HepG2 (cell line): ENCODE measurements around the gene SHC1. TPM values are rescaled to one million over a fixed set of nuclear protein-coding genes. Genes with fewer than 3 reads are reported as not detected.

Experiments used
- ARNT2 ChIP-seq: sonication (generic); formaldehyde crosslinking; IDR thresholded peaks from 2 replicates; pipeline ENCODE4 v1.8.0; 2022; ENCODE audit warnings: mild to moderate bottlenecking, low read depth, missing genetic modification reagents, moderate library complexity
- CBX2 ChIP-seq, 2 experiments: fragments of 200-600 bp in 1 of 2; sonication (generic); formaldehyde crosslinking in 1 of 2; IDR thresholded peaks; 2 replicates each; pipeline versions ENCODE4 v1.7.0 to v1.8.1; 2018 to 2022; ENCODE audit warnings: low read depth in 2 of 2, low read length in 1 of 2, mild to moderate bottlenecking in 1 of 2, missing genetic modification reagents in 1 of 2
- MAFF ChIP-seq: IDR thresholded peaks from 2 replicates; pipeline ENCODE4 v1.6.1; 2011; ENCODE audit warnings: low read depth, low read length, improper control_type of control experiment
- MAFK ChIP-seq, 2 experiments: IDR thresholded peaks in 1 of 2; conservative IDR thresholded peaks in 1 of 2; 2 replicates each; pipeline ENCODE4 v1.6.1; 2011; ENCODE audit warnings: improper control_type of control experiment in 2 of 2, low read length in 2 of 2
- NPAS2 ChIP-seq: sonication (generic); formaldehyde crosslinking; IDR thresholded peaks from 2 replicates; pipeline ENCODE4 v1.8.0; 2022; ENCODE audit warnings: mild to moderate bottlenecking, missing genetic modification reagents, borderline replicate concordance
- PHF21A ChIP-seq: sonication (generic); formaldehyde crosslinking; IDR thresholded peaks from 2 replicates; pipeline ENCODE4 v1.5.0; 2020; ENCODE audit warnings: mild to moderate bottlenecking, missing genetic modification reagents
- SP2 ChIP-seq: sonication (generic); formaldehyde crosslinking; IDR thresholded peaks from 2 replicates; pipeline ENCODE4 v1.5.1; 2020; ENCODE audit warnings: mild to moderate bottlenecking, missing genetic modification reagents
- TEAD2 ChIP-seq: sonication (generic); formaldehyde crosslinking; IDR thresholded peaks from 2 replicates; pipeline ENCODE4 v1.9.0; 2021; ENCODE audit warnings: missing genetic modification reagents
- ZBTB7A ChIP-seq: sonication (generic); formaldehyde crosslinking; IDR thresholded peaks from 2 replicates; pipeline ENCODE4 v1.8.0; 2022; ENCODE audit warnings: mild to moderate bottlenecking, missing genetic modification reagents
- ZMYM2 ChIP-seq: sonication (generic); formaldehyde crosslinking; IDR thresholded peaks from 2 replicates; pipeline ENCODE4 v1.8.0; 2022; ENCODE audit warnings: mild to moderate bottlenecking, missing genetic modification reagents
- ZNF251 ChIP-seq: sonication (generic); formaldehyde crosslinking; IDR thresholded peaks from 2 replicates; pipeline ENCODE4 v1.9.0; 2021; ENCODE audit warnings: mild to moderate bottlenecking, missing genetic modification reagents
- ZNF260 ChIP-seq: sonication (generic); formaldehyde crosslinking; IDR thresholded peaks from 2 replicates; pipeline ENCODE4 v1.4.0; 2020; ENCODE audit warnings: missing genetic modification reagents, low read depth, mild to moderate bottlenecking, borderline replicate concordance
- ZNF337 ChIP-seq: sonication (generic); formaldehyde crosslinking; IDR thresholded peaks from 2 replicates; pipeline ENCODE4 v1.5.1; 2020; ENCODE audit warnings: missing genetic modification reagents, low read depth, mild to moderate bottlenecking, borderline replicate concordance
- ZNF564 ChIP-seq: sonication (generic); formaldehyde crosslinking; IDR thresholded peaks from 2 replicates; pipeline ENCODE4 v1.8.1; 2023; ENCODE audit warnings: mild to moderate bottlenecking, missing genetic modification reagents
- ZNF672 ChIP-seq: sonication (generic); formaldehyde crosslinking; IDR thresholded peaks from 2 replicates; pipeline ENCODE4 v1.8.1; 2022; ENCODE audit warnings: missing genetic modification reagents
- ZNF879 ChIP-seq: sonication (generic); formaldehyde crosslinking; IDR thresholded peaks from 2 replicates; pipeline ENCODE4 v1.8.1; 2023; ENCODE audit warnings: missing genetic modification reagents
- polyA plus RNA-seq, 8 experiments: library from polyadenylated mRNA; depleted of rRNA in 3 of 8; stranded (reverse) in 7 of 8; unstranded in 1 of 8; fragments of >200 nt; fragmentation: Illumina TruSeq in 4 of 8; extraction: Trizol in 4 of 8; gene quantifications; 2 replicates each; pipeline versions ENCODE4 v1.2.1 to v1.2.3, GENCODE V29; 2011 to 2016; ENCODE audit warnings: low read depth in 4 of 8, missing spikeins in 1 of 8, mixed read lengths in 1 of 8; ENCODE audit not compliant: insufficient read depth in 1 of 8
- total RNA-seq, 5 experiments: library from RNA; depleted of rRNA; stranded (reverse); fragments of >200 nt; fragmentation: Illumina TruSeq; extraction: Trizol; gene quantifications; 2 replicates each; pipeline ENCODE4 v1.2.3, GENCODE V29; 2016; ENCODE audit warnings: low read depth in 1 of 5
- TF ChIP-seq, protein P1 (sequence below): sonication (generic); formaldehyde crosslinking; IDR thresholded peaks from 2 replicates; pipeline ENCODE4 v1.8.0; 2022; ENCODE audit warnings: missing genetic modification reagents, mild to moderate bottlenecking, inconsistent platforms, borderline replicate concordance
- TF ChIP-seq, protein P2 (sequence below): sonication (generic); formaldehyde crosslinking; IDR thresholded peaks from 2 replicates; pipeline ENCODE4 v1.9.0; 2022; ENCODE audit warnings: low read depth, missing genetic modification reagents
- TF ChIP-seq, protein P3 (sequence below): IDR thresholded peaks from 2 replicates; pipeline ENCODE4 v1.6.1; 2016; ENCODE audit warnings: low read depth, borderline replicate concordance
- TF ChIP-seq, protein P4 (sequence below): IDR thresholded peaks from 2 replicates; pipeline ENCODE4 v1.6.1; 2016
- TF ChIP-seq, protein P5 (sequence below): sonication (generic); formaldehyde crosslinking; IDR thresholded peaks from 2 replicates; pipeline ENCODE4 v1.4.0; 2020; ENCODE audit warnings: missing genetic modification reagents, borderline replicate concordance
- TF ChIP-seq, protein P6 (sequence below): sonication (generic); formaldehyde crosslinking; IDR thresholded peaks from 2 replicates; pipeline ENCODE4 v1.8.1; 2023; ENCODE audit warnings: mild to moderate bottlenecking, moderate library complexity, missing genetic modification reagents

Gene SHC1
- total and polyA plus RNA-seq, 2 of the 13 experiments (the other 11 are each of a cell fraction or from before 2014, with no cell fraction given): 52.0 to 137 TPM

DNA sequence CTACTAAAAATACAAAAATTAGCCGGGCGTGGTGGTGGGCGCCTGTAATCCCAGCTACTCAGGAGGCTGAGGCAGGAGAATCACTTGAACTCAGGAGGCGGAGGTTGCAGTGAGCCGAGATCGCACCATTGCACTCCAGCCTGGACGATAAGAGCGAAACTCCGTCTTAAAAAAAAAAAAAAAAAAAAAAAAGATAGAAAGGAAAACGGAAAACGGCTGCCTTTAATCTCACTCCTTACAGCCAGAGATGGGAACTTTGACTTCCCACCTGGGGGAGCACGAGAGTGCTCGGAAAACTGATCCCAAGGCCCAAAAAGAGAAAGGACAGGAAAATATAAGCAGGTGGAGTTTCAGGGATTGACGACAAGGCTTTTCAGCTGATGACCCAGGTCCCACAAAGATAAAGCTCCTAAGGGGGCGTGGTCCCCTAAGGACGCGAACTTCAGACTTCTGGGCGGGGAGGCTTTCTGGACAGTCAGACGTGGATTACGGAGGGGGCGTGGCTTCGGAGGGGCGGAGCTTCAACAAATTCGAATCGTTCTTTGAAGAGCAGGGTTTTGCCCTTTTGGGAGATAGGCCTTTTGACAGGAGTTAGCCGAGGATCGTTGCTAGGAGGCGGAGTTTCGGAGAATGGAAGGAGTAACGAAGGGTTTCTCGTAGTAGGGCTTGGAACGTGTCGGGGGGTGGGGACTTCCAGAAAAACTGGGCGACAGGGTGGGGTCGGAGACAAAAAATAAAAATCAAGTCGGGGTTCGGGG lies 3.0 kb upstream of the SHC1 start (continued):
- no peak for TF ChIP-seq CBX2 (IDR thresholded peaks at IDR 0.05; ENCODE audit: low read depth, low read length)
- TF ChIP-seq CBX2 (CRISPR knock-in tag; IDR thresholded peaks at IDR 0.05; ENCODE audit: low read depth): no peak
- TF ChIP-seq ARNT2 (CRISPR knock-in tag): no peak
- no peak for TF ChIP-seq TEAD2 (CRISPR knock-in tag)
- no peak for TF ChIP-seq NPAS2
- TF ChIP-seq, protein P1, sequence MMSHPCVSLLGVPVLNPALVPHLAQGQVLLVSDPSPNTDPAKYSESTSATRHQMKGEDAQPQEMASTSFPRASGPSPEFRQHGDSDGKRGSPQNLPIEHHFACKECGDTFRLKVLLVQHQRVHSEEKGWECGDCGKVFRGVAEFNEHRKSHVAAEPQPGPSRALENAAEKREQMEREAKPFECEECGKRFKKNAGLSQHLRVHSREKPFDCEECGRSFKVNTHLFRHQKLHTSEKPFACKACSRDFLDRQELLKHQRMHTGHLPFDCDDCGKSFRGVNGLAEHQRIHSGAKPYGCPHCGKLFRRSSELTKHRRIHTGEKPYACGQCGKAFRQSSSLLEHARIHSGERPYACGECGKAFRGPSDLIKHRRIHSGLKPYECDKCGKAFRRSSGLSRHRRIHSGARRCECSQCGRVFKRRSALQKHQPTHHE (CRISPR knock-in tag): no peak
- TF ChIP-seq, protein P2, sequence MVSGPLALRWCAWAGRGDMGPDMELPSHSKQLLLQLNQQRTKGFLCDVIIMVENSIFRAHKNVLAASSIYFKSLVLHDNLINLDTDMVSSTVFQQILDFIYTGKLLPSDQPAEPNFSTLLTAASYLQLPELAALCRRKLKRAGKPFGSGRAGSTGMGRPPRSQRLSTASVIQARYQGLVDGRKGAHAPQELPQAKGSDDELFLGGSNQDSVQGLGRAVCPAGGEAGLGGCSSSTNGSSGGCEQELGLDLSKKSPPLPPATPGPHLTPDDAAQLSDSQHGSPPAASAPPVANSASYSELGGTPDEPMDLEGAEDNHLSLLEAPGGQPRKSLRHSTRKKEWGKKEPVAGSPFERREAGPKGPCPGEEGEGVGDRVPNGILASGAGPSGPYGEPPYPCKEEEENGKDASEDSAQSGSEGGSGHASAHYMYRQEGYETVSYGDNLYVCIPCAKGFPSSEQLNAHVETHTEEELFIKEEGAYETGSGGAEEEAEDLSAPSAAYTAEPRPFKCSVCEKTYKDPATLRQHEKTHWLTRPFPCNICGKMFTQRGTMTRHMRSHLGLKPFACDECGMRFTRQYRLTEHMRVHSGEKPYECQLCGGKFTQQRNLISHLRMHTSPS: no peak
- TF ChIP-seq SP2: no peak
- no peak for TF ChIP-seq MAFK (conservative IDR thresholded peaks at IDR 0.05 in 1 of 2, IDR thresholded peaks at IDR 0.05 in 1 of 2; ENCODE audit: low read length in 2 of 2)
- TF ChIP-seq ZNF260 (CRISPR knock-in tag): no peak
- TF ChIP-seq ZNF251 (CRISPR knock-in tag): no peak
- TF ChIP-seq, protein P3, sequence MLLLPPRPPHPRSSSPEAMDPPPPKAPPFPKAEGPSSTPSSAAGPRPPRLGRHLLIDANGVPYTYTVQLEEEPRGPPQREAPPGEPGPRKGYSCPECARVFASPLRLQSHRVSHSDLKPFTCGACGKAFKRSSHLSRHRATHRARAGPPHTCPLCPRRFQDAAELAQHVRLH: no peak
- TF ChIP-seq, protein P4, sequence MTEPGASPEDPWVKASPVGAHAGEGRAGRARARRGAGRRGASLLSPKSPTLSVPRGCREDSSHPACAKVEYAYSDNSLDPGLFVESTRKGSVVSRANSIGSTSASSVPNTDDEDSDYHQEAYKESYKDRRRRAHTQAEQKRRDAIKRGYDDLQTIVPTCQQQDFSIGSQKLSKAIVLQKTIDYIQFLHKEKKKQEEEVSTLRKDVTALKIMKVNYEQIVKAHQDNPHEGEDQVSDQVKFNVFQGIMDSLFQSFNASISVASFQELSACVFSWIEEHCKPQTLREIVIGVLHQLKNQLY (CRISPR knock-in tag): no peak
- no peak for TF ChIP-seq ZMYM2
- TF ChIP-seq, protein P5, sequence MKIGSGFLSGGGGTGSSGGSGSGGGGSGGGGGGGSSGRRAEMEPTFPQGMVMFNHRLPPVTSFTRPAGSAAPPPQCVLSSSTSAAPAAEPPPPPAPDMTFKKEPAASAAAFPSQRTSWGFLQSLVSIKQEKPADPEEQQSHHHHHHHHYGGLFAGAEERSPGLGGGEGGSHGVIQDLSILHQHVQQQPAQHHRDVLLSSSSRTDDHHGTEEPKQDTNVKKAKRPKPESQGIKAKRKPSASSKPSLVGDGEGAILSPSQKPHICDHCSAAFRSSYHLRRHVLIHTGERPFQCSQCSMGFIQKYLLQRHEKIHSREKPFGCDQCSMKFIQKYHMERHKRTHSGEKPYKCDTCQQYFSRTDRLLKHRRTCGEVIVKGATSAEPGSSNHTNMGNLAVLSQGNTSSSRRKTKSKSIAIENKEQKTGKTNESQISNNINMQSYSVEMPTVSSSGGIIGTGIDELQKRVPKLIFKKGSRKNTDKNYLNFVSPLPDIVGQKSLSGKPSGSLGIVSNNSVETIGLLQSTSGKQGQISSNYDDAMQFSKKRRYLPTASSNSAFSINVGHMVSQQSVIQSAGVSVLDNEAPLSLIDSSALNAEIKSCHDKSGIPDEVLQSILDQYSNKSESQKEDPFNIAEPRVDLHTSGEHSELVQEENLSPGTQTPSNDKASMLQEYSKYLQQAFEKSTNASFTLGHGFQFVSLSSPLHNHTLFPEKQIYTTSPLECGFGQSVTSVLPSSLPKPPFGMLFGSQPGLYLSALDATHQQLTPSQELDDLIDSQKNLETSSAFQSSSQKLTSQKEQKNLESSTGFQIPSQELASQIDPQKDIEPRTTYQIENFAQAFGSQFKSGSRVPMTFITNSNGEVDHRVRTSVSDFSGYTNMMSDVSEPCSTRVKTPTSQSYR (CRISPR knock-in tag): no peak; the same call in 1 of the 2 replicates
- peak; percentile 64 for TF ChIP-seq PHF21A (CRISPR knock-in tag)
- TF ChIP-seq ZNF337: no peak
- TF ChIP-seq, protein P6, sequence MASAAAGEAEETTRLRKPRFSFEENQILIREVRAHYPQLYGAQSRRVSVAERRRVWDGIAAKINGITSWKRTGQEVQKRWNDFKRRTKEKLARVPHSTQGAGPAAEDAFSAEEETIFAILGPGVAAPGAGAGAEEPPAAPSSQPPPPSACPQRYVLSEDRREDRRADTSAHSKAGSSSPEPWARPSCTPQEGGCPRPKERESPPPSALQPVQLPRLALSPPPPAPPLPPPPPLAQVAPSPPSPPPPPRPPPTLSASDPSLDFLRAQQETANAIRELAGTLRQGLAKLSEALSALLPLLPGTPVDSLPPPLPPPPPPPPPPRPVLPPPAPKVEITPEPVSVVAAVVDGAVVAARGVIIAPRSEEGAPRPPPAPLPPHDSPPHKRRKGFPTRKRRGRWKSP (CRISPR knock-in tag): no peak
- TF ChIP-seq ZNF564: no peak
- no peak for TF ChIP-seq ZNF672
- TF ChIP-seq MAFF: no peak
- TF ChIP-seq ZBTB7A (CRISPR knock-in tag): no peak
- no peak for TF ChIP-seq ZNF879 (CRISPR knock-in tag)
